Measurements from ENCODE around the gene STK17B.

The STK17B gene

GRCh38 chr2:196123679-196124373 lies 47.6 kb downstream of the STK17B start:
- Histone ChIP-seq H3K9me3 (ENCODE audit: insufficient read depth, low read depth, low read length) (peaks cover 4% of the 10 kb centered on the region; the same call in 1 of the 2 replicates), H3K27me3 (ENCODE audit: insufficient read depth, low read length, poor library complexity, severe bottlenecking) (no peaks in the 10 kb centered on the region), H3K4me1 (ENCODE audit: insufficient read depth, low read length, poor library complexity, severe bottlenecking) (peaks cover 5% of the 10 kb centered on the region), H3K9ac (ENCODE audit: low read depth, low read length, poor library complexity, severe bottlenecking) (no peak overlapping the region), H4K20me1 (ENCODE audit: insufficient read depth, low read length, poor library complexity, severe bottlenecking) (no peaks in the 10 kb centered on the region), H3K79me2 (ENCODE audit: insufficient read depth, low read length) (no peaks in the 10 kb centered on the region), H3K4me2 (ENCODE audit: low read depth, low read length, poor library complexity, severe bottlenecking) (no peak overlapping the region), H2AFZ (ENCODE audit: low read length) (no peak overlapping the region), H3K4me3 (ENCODE audit: low read length, poor library complexity, severe bottlenecking) (no peak overlapping the region), H3K9me2 (replicated peaks; ENCODE audit: low read depth, low read length) (no peaks in the 10 kb centered on the region), H3K36me3 (ENCODE audit: insufficient read depth, low read length) (no peaks in the 10 kb centered on the region), H3F3A (ENCODE audit: low read depth) (no peaks in the 10 kb centered on the region)
- TF ChIP-seq CTCF (conservative IDR thresholded peaks at IDR 0.05; ENCODE audit: low read length) = no peak
- no peak for TF ChIP-seq EZH2phosphoT487 (IDR thresholded peaks at IDR 0.05; ENCODE audit: borderline replicate concordance)

- Histone ChIP-seq H3K4me2 (ENCODE audit: low read depth, low read length, poor library complexity, severe bottlenecking) (no peak overlapping the region), H3K9me3 (ENCODE audit: insufficient read depth, low read depth, low read length) (no peaks in the 10 kb centered on the region), H4K20me1 (ENCODE audit: insufficient read depth, low read length, poor library complexity, severe bottlenecking) (no peaks in the 10 kb centered on the region), H3K36me3 (ENCODE audit: insufficient read depth, low read length) (no peaks in the 10 kb centered on the region), H3K79me2 (ENCODE audit: insufficient read depth, low read length) (no peaks in the 10 kb centered on the region), H2AFZ (ENCODE audit: low read length) (0 out of 2 replicates have a peak overlapping the region, but pooled peaks have one; percentile 46), H3F3A (ENCODE audit: low read depth) (no peaks in the 10 kb centered on the region), H3K4me3 (ENCODE audit: low read length, poor library complexity, severe bottlenecking) (no peak overlapping the region), H3K9ac (ENCODE audit: low read depth, low read length, poor library complexity, severe bottlenecking) (no peak overlapping the region), H3K9me2 (replicated peaks; ENCODE audit: low read depth, low read length) (no peaks in the 10 kb centered on the region), H3K27me3 (ENCODE audit: insufficient read depth, low read length, poor library complexity, severe bottlenecking) (no peaks in the 10 kb centered on the region), H3K4me1 (ENCODE audit: insufficient read depth, low read length, poor library complexity, severe bottlenecking) (no peaks in the 10 kb centered on the region)
- TF ChIP-seq CTCF (conservative IDR thresholded peaks at IDR 0.05; ENCODE audit: low read length) (no peak), EZH2phosphoT487 (IDR thresholded peaks at IDR 0.05; ENCODE audit: borderline replicate concordance) (no peak)
Observed at GRCh38 chr2:196119926-196120325, 51.5 kb downstream of the STK17B start.

- Histone ChIP-seq H3K4me2 (ENCODE audit: low read depth, low read length, poor library complexity, severe bottlenecking) (no peak overlapping the region), H2AFZ (ENCODE audit: low read length) (no peak overlapping the region), H3K9me3 (ENCODE audit: insufficient read depth, low read depth, low read length) (no peaks in the 10 kb centered on the region)
Observed at GRCh38 chr2:196117214-196117705, 54.1 kb downstream of the STK17B start.

More at GRCh38 chr2:196117214-196117705, 54.1 kb downstream of the STK17B start:
- H3K9ac ChIP-seq (ENCODE audit: low read depth, low read length, poor library complexity, severe bottlenecking) = no peak overlapping the region
- no peak overlapping the region for H3K4me3 ChIP-seq (ENCODE audit: low read length, poor library complexity, severe bottlenecking)
- no peaks in the 10 kb centered on the region for H3K79me2 ChIP-seq (ENCODE audit: insufficient read depth, low read length)
- no peaks in the 10 kb centered on the region for H4K20me1 ChIP-seq (ENCODE audit: insufficient read depth, low read length, poor library complexity, severe bottlenecking)
- no peaks in the 10 kb centered on the region for H3K9me2 ChIP-seq (replicated peaks; ENCODE audit: low read depth, low read length)
- no peaks in the 10 kb centered on the region for H3F3A ChIP-seq (ENCODE audit: low read depth)
- no peaks in the 10 kb centered on the region for H3K36me3 ChIP-seq (ENCODE audit: insufficient read depth, low read length)
- no peak for TF ChIP-seq CTCF (conservative IDR thresholded peaks at IDR 0.05; ENCODE audit: low read length)
- TF ChIP-seq EZH2phosphoT487 (IDR thresholded peaks at IDR 0.05; ENCODE audit: borderline replicate concordance) = no peak
- H3K4me1 ChIP-seq (ENCODE audit: insufficient read depth, low read length, poor library complexity, severe bottlenecking) = peaks cover 5% of the 10 kb centered on the region
- H3K27me3 ChIP-seq (ENCODE audit: insufficient read depth, low read length, poor library complexity, severe bottlenecking) = no peaks in the 10 kb centered on the region
